ENCODE data around the gene MRPL2. TPM values are rescaled to one million over a fixed set of nuclear protein-coding genes. Genes with fewer than 3 reads are reported as not detected.

MRPL2 gene
- total and polyA plus RNA-seq, 8 donors: 35.2 to 48.0 (median 40.5) TPM

GRCh38 chr6:43060755-43061633, 1.8 kb upstream of the MRPL2 start:
- Histone ChIP-seq H3K4me3 (peak overlapping the region; percentile 78 to 83), H3K4me1 (peaks cover 15 to 29% of the 10 kb centered on the region in 2 donors), H3K27me3 (no peaks in the 10 kb centered on the region), H3K9me3 (no peaks in the 10 kb centered on the region), H3K36me3 (peaks cover 0 to 38% of the 10 kb centered on the region in 2 donors), H3K27ac (peak overlapping the region in 1 of 2 donors; percentile 86)
- intact Hi-C loops (cut with DNase I): no loop called here
- TF ChIP-seq CTCF (IDR thresholded peaks at IDR 0.05): no peak
- DNase-seq: no peak
- no peak for ATAC-seq

- DNase-seq (peak in 2 of 4 donors; percentile 17 to 62), ATAC-seq (peak; percentile 68)
- peak overlapping the region; percentile 86 to 90 for H3K27ac ChIP-seq
- peaks cover 15 to 29% of the 10 kb centered on the region in 2 donors for H3K4me1 ChIP-seq
- intact Hi-C loops (cut with DNase I): no loop called here
- no peaks in the 10 kb centered on the region for H3K9me3 ChIP-seq
- H3K4me3 ChIP-seq: peak overlapping the region; percentile 78 to 83
- peaks cover 0 to 38% of the 10 kb centered on the region in 2 donors for H3K36me3 ChIP-seq
- TF ChIP-seq CTCF (IDR thresholded peaks at IDR 0.05): no peak
- no peaks in the 10 kb centered on the region for H3K27me3 ChIP-seq
These were observed 960 bp upstream of the MRPL2 start for GRCh38 chr6:43060034-43060754.

- peak overlapping the region; percentile 78 to 83 for H3K4me3 ChIP-seq
- no peaks in the 10 kb centered on the region for H3K27me3 ChIP-seq
- no peak for TF ChIP-seq CTCF (IDR thresholded peaks at IDR 0.05)
- intact Hi-C loops (cut with DNase I): no loop called here
- ATAC-seq: no peak
- H3K9me3 ChIP-seq: no peaks in the 10 kb centered on the region
- no peak for DNase-seq
- peak overlapping the region in 1 of 2 donors; percentile 86 for H3K27ac ChIP-seq
- peaks cover 0 to 42% of the 10 kb centered on the region in 2 donors for H3K36me3 ChIP-seq
- H3K4me1 ChIP-seq: peaks cover 15 to 37% of the 10 kb centered on the region in 2 donors
These were observed 703 bp downstream of the MRPL2 start for GRCh38 chr6:43058531-43058930.

GRCh38 chr6:43055966-43056365, 3.3 kb downstream of the MRPL2 start:
- no peak for TF ChIP-seq CTCF (IDR thresholded peaks at IDR 0.05)
- Histone ChIP-seq H3K27me3 (no peaks in the 10 kb centered on the region), H3K27ac (no peak overlapping the region), H3K4me3 (no peak overlapping the region), H3K36me3 (peaks cover 0 to 35% of the 10 kb centered on the region in 2 donors), H3K9me3 (no peaks in the 10 kb centered on the region), H3K4me1 (peaks cover 23 to 52% of the 10 kb centered on the region in 2 donors)
- intact Hi-C loops (cut with DNase I): no loop called here
- DNase-seq: no peak
- no peak for ATAC-seq

All from left lung (tissue), 10 donors.